ENCODE measurements around the gene H2AZ1. TPM values are rescaled to one million over a fixed set of nuclear protein-coding genes. Genes with fewer than 3 reads are reported as not detected.

H2AZ1 gene
- 519 and 571 TPM in 2 replicates for polyA plus RNA-seq
- 147 and 148 TPM in 2 replicates for polyA minus RNA-seq

DNA sequence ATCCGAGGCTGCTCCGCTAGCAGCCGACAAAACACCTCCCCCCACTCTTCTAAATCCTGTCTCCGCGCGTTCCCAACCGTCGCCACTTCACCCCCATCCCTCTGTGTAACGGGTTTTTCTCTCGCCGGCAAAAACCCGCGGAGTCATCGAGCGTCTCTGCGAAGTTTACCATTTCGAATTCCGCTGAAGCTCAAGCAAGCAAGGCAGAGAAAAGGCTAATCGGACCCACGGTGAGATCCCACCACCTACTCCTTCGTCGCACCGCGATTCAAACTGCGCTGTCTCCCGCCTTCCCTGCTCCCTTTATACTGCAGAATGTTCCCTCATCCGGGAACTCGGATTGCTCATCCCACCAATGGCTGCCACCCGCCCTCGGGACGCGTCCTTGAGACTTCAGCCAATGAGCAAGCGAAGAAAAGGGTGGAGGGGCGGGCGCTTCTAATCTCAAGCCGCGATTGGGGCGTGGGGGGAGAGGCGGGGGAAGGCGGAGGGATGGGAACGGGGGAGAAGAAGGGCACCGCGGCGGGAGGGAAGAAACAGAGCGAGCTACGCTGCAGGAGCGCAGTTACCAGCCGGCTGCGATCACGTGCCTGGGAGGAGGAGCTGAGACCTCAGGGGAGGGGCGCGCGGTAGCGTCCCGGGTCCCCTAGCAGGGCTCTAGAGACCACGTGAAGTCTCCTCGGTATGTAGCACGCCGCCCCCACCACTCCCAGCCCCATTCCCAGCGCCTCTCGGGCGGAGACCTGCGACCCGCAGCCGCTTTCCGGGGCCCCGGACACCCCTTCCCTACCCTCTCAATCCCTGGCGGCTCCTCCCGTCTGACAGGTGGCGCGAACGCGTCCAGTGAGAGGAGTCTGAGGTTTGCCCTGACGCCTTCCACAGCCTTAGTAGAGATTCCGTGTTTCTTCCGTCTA lies at the start of gene H2AZ1:
Gene H2AZ1 (minus strand): TSS at position 277 of the 914 bp plus-strand sequence. CDS start 105 bp downstream, at position 172.
- TF ChIP-seq, protein P1, sequence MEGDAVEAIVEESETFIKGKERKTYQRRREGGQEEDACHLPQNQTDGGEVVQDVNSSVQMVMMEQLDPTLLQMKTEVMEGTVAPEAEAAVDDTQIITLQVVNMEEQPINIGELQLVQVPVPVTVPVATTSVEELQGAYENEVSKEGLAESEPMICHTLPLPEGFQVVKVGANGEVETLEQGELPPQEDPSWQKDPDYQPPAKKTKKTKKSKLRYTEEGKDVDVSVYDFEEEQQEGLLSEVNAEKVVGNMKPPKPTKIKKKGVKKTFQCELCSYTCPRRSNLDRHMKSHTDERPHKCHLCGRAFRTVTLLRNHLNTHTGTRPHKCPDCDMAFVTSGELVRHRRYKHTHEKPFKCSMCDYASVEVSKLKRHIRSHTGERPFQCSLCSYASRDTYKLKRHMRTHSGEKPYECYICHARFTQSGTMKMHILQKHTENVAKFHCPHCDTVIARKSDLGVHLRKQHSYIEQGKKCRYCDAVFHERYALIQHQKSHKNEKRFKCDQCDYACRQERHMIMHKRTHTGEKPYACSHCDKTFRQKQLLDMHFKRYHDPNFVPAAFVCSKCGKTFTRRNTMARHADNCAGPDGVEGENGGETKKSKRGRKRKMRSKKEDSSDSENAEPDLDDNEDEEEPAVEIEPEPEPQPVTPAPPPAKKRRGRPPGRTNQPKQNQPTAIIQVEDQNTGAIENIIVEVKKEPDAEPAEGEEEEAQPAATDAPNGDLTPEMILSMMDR (IDR thresholded peaks at IDR 0.05; ENCODE audit: poor library complexity, severe bottlenecking) = no peak
- peak; percentile 98 for TF ChIP-seq POLR2AphosphoS5 (IDR thresholded peaks at IDR 0.05)
- TF ChIP-seq RAD21 (conservative IDR thresholded peaks at IDR 0.05) = peak; percentile 26
- TF ChIP-seq, protein P2, sequence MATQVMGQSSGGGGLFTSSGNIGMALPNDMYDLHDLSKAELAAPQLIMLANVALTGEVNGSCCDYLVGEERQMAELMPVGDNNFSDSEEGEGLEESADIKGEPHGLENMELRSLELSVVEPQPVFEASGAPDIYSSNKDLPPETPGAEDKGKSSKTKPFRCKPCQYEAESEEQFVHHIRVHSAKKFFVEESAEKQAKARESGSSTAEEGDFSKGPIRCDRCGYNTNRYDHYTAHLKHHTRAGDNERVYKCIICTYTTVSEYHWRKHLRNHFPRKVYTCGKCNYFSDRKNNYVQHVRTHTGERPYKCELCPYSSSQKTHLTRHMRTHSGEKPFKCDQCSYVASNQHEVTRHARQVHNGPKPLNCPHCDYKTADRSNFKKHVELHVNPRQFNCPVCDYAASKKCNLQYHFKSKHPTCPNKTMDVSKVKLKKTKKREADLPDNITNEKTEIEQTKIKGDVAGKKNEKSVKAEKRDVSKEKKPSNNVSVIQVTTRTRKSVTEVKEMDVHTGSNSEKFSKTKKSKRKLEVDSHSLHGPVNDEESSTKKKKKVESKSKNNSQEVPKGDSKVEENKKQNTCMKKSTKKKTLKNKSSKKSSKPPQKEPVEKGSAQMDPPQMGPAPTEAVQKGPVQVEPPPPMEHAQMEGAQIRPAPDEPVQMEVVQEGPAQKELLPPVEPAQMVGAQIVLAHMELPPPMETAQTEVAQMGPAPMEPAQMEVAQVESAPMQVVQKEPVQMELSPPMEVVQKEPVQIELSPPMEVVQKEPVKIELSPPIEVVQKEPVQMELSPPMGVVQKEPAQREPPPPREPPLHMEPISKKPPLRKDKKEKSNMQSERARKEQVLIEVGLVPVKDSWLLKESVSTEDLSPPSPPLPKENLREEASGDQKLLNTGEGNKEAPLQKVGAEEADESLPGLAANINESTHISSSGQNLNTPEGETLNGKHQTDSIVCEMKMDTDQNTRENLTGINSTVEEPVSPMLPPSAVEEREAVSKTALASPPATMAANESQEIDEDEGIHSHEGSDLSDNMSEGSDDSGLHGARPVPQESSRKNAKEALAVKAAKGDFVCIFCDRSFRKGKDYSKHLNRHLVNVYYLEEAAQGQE (IDR thresholded peaks at IDR 0.05; ENCODE audit: borderline replicate concordance) = peak; percentile 69
- no peak for TF ChIP-seq SMC3 (conservative IDR thresholded peaks at IDR 0.05; ENCODE audit: poor library complexity)
- TF ChIP-seq EP300 (conservative IDR thresholded peaks at IDR 0.05; ENCODE audit: poor library complexity, severe bottlenecking) = no peak
- peak; percentile 65 for TF ChIP-seq TAF1 (IDR thresholded peaks at IDR 0.05; ENCODE audit: low read depth)
- TF ChIP-seq EZH2 (IDR thresholded peaks at IDR 0.05; ENCODE audit: borderline replicate concordance, insufficient read depth, low read length, poor library complexity, severe bottlenecking) = no peak
- TF ChIP-seq MXI1 (conservative IDR thresholded peaks at IDR 0.05; ENCODE audit: poor library complexity, severe bottlenecking) = peak; percentile 93
- no peaks in the 10 kb centered on the region for H3F3A ChIP-seq (ENCODE audit: insufficient read depth, low read length, poor library complexity, severe bottlenecking)
- H3K9me2 ChIP-seq (ENCODE audit: insufficient read depth, low read length) = no peaks in the 10 kb centered on the region
- H4K20me1 ChIP-seq (ENCODE audit: insufficient read depth) = no peaks in the 10 kb centered on the region
- peak within 1 kb of the TSS; percentile 97 for H3K9ac ChIP-seq (ENCODE audit: low read length)
- no peaks in the 10 kb centered on the region for H3K36me3 ChIP-seq (ENCODE audit: insufficient read depth, low read length)
- H3K9me3 ChIP-seq (ENCODE audit: low read length) = no peaks in the 10 kb centered on the region
- peak within 1 kb of the TSS; percentile 81 for H2AFZ ChIP-seq (ENCODE audit: low read depth, low read length)
- peaks cover 16% of the 10 kb centered on the region for H3K79me2 ChIP-seq (replicated peaks; ENCODE audit: insufficient read depth, low read length)
- peak within 1 kb of the TSS; percentile 98 for H3K27ac ChIP-seq (ENCODE audit: low read length)
- no peaks in the 10 kb centered on the region for H3K27me3 ChIP-seq (ENCODE audit: insufficient read depth, low read depth, low read length)
- H3K4me3 ChIP-seq (ENCODE audit: low read length) = peak within 1 kb of the TSS; percentile 78
- peak within 1 kb of the TSS; percentile 70 for H3K4me2 ChIP-seq (ENCODE audit: low read length)

GRCh38 chr4:99998062-99998867 lies 48.2 kb upstream of the H2AZ1 start:
- H3K79me2 ChIP-seq (replicated peaks; ENCODE audit: insufficient read depth, low read length) = no peaks in the 10 kb centered on the region
- H4K20me1 ChIP-seq (ENCODE audit: insufficient read depth) = no peaks in the 10 kb centered on the region
- no peaks in the 10 kb centered on the region for H3K9me2 ChIP-seq (ENCODE audit: insufficient read depth, low read length)
- no peaks in the 10 kb centered on the region for H3K27me3 ChIP-seq (ENCODE audit: insufficient read depth, low read depth, low read length)
- H3K9me3 ChIP-seq (ENCODE audit: low read length) = no peaks in the 10 kb centered on the region
- no peaks in the 10 kb centered on the region for H3K36me3 ChIP-seq (ENCODE audit: insufficient read depth, low read length)
- H2AFZ ChIP-seq (ENCODE audit: low read depth, low read length) = no peak overlapping the region
- no peak overlapping the region for H3K4me2 ChIP-seq (ENCODE audit: low read length)
- peak; percentile 82 for TF ChIP-seq RAD21 (conservative IDR thresholded peaks at IDR 0.05)
- no peak for TF ChIP-seq MXI1 (conservative IDR thresholded peaks at IDR 0.05; ENCODE audit: poor library complexity, severe bottlenecking)
- peak; percentile 80 for TF ChIP-seq SMC3 (conservative IDR thresholded peaks at IDR 0.05; ENCODE audit: poor library complexity)
- TF ChIP-seq, protein P1 (IDR thresholded peaks at IDR 0.05; ENCODE audit: poor library complexity, severe bottlenecking) = peak; percentile 78
- H3K27ac ChIP-seq (ENCODE audit: low read length) = no peak overlapping the region
- no peak overlapping the region for H3K4me3 ChIP-seq (ENCODE audit: low read length)
- no peaks in the 10 kb centered on the region for H3F3A ChIP-seq (ENCODE audit: insufficient read depth, low read length, poor library complexity, severe bottlenecking)
- H3K9ac ChIP-seq (ENCODE audit: low read length) = no peak overlapping the region
